Stimulated activated CD4-positive, alpha-beta T cell treated with anti-CD3 and anti-CD28 coated beads, Interleukin-15, amount 100 ng/mL, for 1 hour (primary cell): ENCODE data around the gene RAPGEF6.
"Not testable (repeated sequence)": the region's sequence is repeated elsewhere in the genome, so short reads cannot be mapped to it uniquely, and the experiment has no call there.

Source experiments
- DNase-seq, 2 donors: peaks; one replicate each; pipeline ENCODE4 v3.0.0-alpha.2; 2020; ENCODE audit warnings: low read depth in 1 of 2, low spot score in 1 of 2

The RAPGEF6 gene

GRCh38 chr5:131608597-131608996 is 26.4 kb downstream of the RAPGEF6 start:
- DNase-seq: no peak

- no peak for DNase-seq
Measured at GRCh38 chr5:131607903-131608540, 27.0 kb downstream of the RAPGEF6 start.

- no peak for DNase-seq
Measured at GRCh38 chr5:131607418-131607817, 27.6 kb downstream of the RAPGEF6 start.

GRCh38 chr5:131605086-131605485 is 29.9 kb downstream of the RAPGEF6 start:
- no peak for DNase-seq

GRCh38 chr5:131595088-131596033 is 39.7 kb downstream of the RAPGEF6 start:
- DNase-seq: no peak

- DNase-seq: no peak
Measured at GRCh38 chr5:131593921-131594320, 41.1 kb downstream of the RAPGEF6 start.

GRCh38 chr5:131593436-131593835 is 41.6 kb downstream of the RAPGEF6 start:
- DNase-seq: not testable (repeated sequence)

- no peak for DNase-seq
Measured at GRCh38 chr5:131589510-131590348, 45.3 kb downstream of the RAPGEF6 start.

- no peak for DNase-seq
Measured at GRCh38 chr5:131587541-131587940, 47.5 kb downstream of the RAPGEF6 start.

GRCh38 chr5:131581702-131582101 is 53.3 kb downstream of the RAPGEF6 start:
- no peak for DNase-seq

- DNase-seq: no peak
Measured at GRCh38 chr5:131579917-131580671, 54.9 kb downstream of the RAPGEF6 start.

- DNase-seq: no peak
Measured at GRCh38 chr5:131575660-131576227, 59.3 kb downstream of the RAPGEF6 start.

GRCh38 chr5:131571669-131572168 is 63.3 kb downstream of the RAPGEF6 start:
- DNase-seq: no peak

- no peak for DNase-seq
Measured at GRCh38 chr5:131570757-131571156, 64.3 kb downstream of the RAPGEF6 start.

- no peak for DNase-seq
Measured at GRCh38 chr5:131564229-131564652, 70.8 kb downstream of the RAPGEF6 start.

GRCh38 chr5:131563434-131564228 is 71.4 kb downstream of the RAPGEF6 start:
- no peak for DNase-seq

- DNase-seq: no peak
Measured at GRCh38 chr5:131550606-131551005, 84.4 kb downstream of the RAPGEF6 start.

- DNase-seq: no peak
Measured at GRCh38 chr5:131548176-131548575, 86.9 kb downstream of the RAPGEF6 start.

GRCh38 chr5:131545845-131546244 is 89.2 kb downstream of the RAPGEF6 start:
- no peak for DNase-seq
